GM23338 (cell line): ENCODE measurements around the gene RNF214. TPM values are rescaled to one million over a fixed set of nuclear protein-coding genes. Genes with fewer than 3 reads are reported as not detected.

ENCODE experiments used
- ATAC-seq: fragments of 200-7000 bp; cut with Tn5 transposase; 3 replicates; pipeline ENCODE4 v1.9.1; 2020
- DNase-seq: peaks from one replicate; pipeline ENCODE4 v3.0.0-alpha.2; 2015; ENCODE audit warnings: low spot score
- H2AFZ ChIP-seq: fragments of 200-600 bp; sonication (generic); 2 replicates; pipeline ENCODE4 v1.8.0; 2016; ENCODE audit warnings: antibody characterized with exemption, mild to moderate bottlenecking, moderate library complexity
- H3F3A ChIP-seq: fragments of 200-600 bp; sonication (generic); replicated peaks from 2 replicates; pipeline ENCODE4 v1.8.0; 2017; ENCODE audit warnings: antibody characterized with exemption, mixed run types, low read depth
- H3K27ac ChIP-seq: fragments of 200-600 bp; sonication (generic); 2 replicates; pipeline ENCODE4 v1.6.1; 2016; ENCODE audit warnings: low read depth
- H3K27me3 ChIP-seq: fragments of 200-600 bp; sonication (generic); 2 replicates; pipeline ENCODE4 v1.8.0; 2016; ENCODE audit warnings: mild to moderate bottlenecking, mixed run types, moderate library complexity; ENCODE audit not compliant: insufficient read depth
- H3K36me3 ChIP-seq: fragments of 200-600 bp; sonication (generic); 2 replicates; pipeline ENCODE4 v1.8.0; 2016; ENCODE audit warnings: mild to moderate bottlenecking; ENCODE audit not compliant: insufficient read depth
- H3K4me1 ChIP-seq: fragments of 200-600 bp; sonication (generic); 2 replicates; pipeline ENCODE4 v1.8.0; 2016; ENCODE audit warnings: mild to moderate bottlenecking, moderate library complexity; ENCODE audit not compliant: insufficient read depth
- H3K4me2 ChIP-seq: fragments of 200-600 bp; sonication (generic); 2 replicates; pipeline ENCODE4 v1.7.1; 2017; ENCODE audit warnings: mixed run types
- H3K4me3 ChIP-seq: fragments of 200-600 bp; sonication (generic); 2 replicates; pipeline ENCODE4 v1.6.1; 2016; ENCODE audit warnings: mixed run types
- H3K79me2 ChIP-seq: fragments of 200-600 bp; sonication (generic); replicated peaks from 2 replicates; pipeline ENCODE4 v1.8.0; 2017; ENCODE audit warnings: mild to moderate bottlenecking; ENCODE audit not compliant: insufficient read depth
- H3K9me2 ChIP-seq: fragments of 200-600 bp; sonication (generic); 2 replicates; pipeline ENCODE4 v1.8.0; 2017; ENCODE audit not compliant: insufficient read depth
- H4K20me1 ChIP-seq: fragments of 200-600 bp; sonication (generic); replicated peaks from 2 replicates; pipeline ENCODE4 v1.8.0; 2017; ENCODE audit warnings: mild to moderate bottlenecking; ENCODE audit not compliant: insufficient read depth
- H3K27ac Mint-ChIP-seq: 2 replicates; pipeline ENCODE4 v1.8.0; 2020; ENCODE audit warnings: inconsistent platforms, mild to moderate bottlenecking, moderate library complexity, mixed read lengths
- H3K27me3 Mint-ChIP-seq: 3 replicates; pipeline ENCODE4 v1.8.0; 2022; ENCODE audit warnings: low read depth, mild to moderate bottlenecking, moderate library complexity, mixed read lengths, inconsistent platforms; ENCODE audit not compliant: insufficient read depth, poor library complexity
- H3K36me3 Mint-ChIP-seq: 3 replicates; pipeline ENCODE4 v1.8.0; 2021; ENCODE audit warnings: low read depth, mild to moderate bottlenecking, inconsistent platforms, moderate library complexity, mixed read lengths
- H3K4me1 Mint-ChIP-seq: 3 replicates; pipeline ENCODE4 v1.8.0; 2020; ENCODE audit warnings: mild to moderate bottlenecking, inconsistent platforms, mixed read lengths
- H3K4me3 Mint-ChIP-seq: 3 replicates; pipeline ENCODE4 v1.8.0; 2021; ENCODE audit warnings: moderate library complexity, mild to moderate bottlenecking, inconsistent platforms, mixed read lengths
- H3K9me3 Mint-ChIP-seq: 3 replicates; pipeline ENCODE4 v1.8.0; 2020; ENCODE audit warnings: moderate library complexity, mild to moderate bottlenecking, inconsistent platforms, mixed read lengths
- CREB1 ChIP-seq: fragments of 250-450 bp; sonication (Bioruptor Pico); IDR thresholded peaks from 2 replicates; pipeline ENCODE4 v1.5.0; 2020; ENCODE audit warnings: low read depth, mild to moderate bottlenecking, moderate library complexity
- ETS1 ChIP-seq: IDR thresholded peaks from 2 replicates; pipeline ENCODE4 v1.6.1; 2016; ENCODE audit warnings: antibody characterized with exemption
- EZH2 ChIP-seq: fragments of 200-600 bp; sonication (generic); IDR thresholded peaks from one replicate; pipeline ENCODE4 v1.8.0; 2017; ENCODE audit warnings: antibody characterized with exemption, mild to moderate bottlenecking, low read depth; ENCODE audit not compliant: unreplicated experiment
- EZH2phosphoT487 ChIP-seq: fragments of 200-600 bp; sonication (generic); IDR thresholded peaks from one replicate; pipeline ENCODE4 v1.8.1; 2018; ENCODE audit warnings: antibody characterized with exemption; ENCODE audit not compliant: unreplicated experiment
- JUNB ChIP-seq: IDR thresholded peaks from one replicate; pipeline ENCODE4 v1.6.1; 2016; ENCODE audit warnings: antibody characterized with exemption; ENCODE audit not compliant: unreplicated experiment
- NANOG ChIP-seq: IDR thresholded peaks from 2 replicates; pipeline ENCODE4 v1.6.1; 2016; ENCODE audit warnings: antibody characterized with exemption, borderline replicate concordance
- STAT1 ChIP-seq: IDR thresholded peaks from one replicate; pipeline ENCODE4 v1.6.1; 2016; ENCODE audit warnings: antibody characterized with exemption; ENCODE audit not compliant: unreplicated experiment
- ZNF114 ChIP-seq: fragments of 250-450 bp; sonication (Bioruptor Pico); IDR thresholded peaks from 2 replicates; pipeline ENCODE4 v1.5.0; 2020; ENCODE audit warnings: mild to moderate bottlenecking, moderate library complexity
- ZNF331 ChIP-seq: fragments of 250-450 bp; sonication (Bioruptor Pico); IDR thresholded peaks from 2 replicates; pipeline ENCODE4 v1.5.0; 2020; ENCODE audit warnings: low read depth, mild to moderate bottlenecking, moderate library complexity
- polyA plus RNA-seq: library from polyadenylated mRNA; unstranded; fragments of >200 nt; fragmentation: Nextera tagmentation; extraction: Ambion mirVana; gene quantifications from 2 replicates; pipeline ENCODE4 v1.2.1, GENCODE V29; 2016
- total RNA-seq: library from RNA; depleted of rRNA; stranded (reverse); fragments of >200 nt; shearing (Covaris generic); gene quantifications from 2 replicates; pipeline ENCODE4 v1.2.3, GENCODE V29; 2014
- TF ChIP-seq, protein P1 (sequence below), 2 experiments: fragments of 200-600 bp in 1 of 2; sonication (generic) in 1 of 2; conservative IDR thresholded peaks; 2 replicates each; pipeline versions ENCODE4 v1.5.1 to v1.6.1; 2016 to 2017; ENCODE audit warnings: antibody characterized with exemption in 2 of 2, low read depth in 2 of 2, mild to moderate bottlenecking in 2 of 2, moderate library complexity in 1 of 2
- TF ChIP-seq, protein P2 (sequence below): IDR thresholded peaks from one replicate; pipeline ENCODE4 v1.6.1; 2018; ENCODE audit warnings: antibody characterized with exemption; ENCODE audit not compliant: unreplicated experiment

The RNF214 gene
- total and polyA plus RNA-seq, 2 experiments from 2014 or later = 19.4 to 28.4 TPM

- Histone ChIP-seq H3K27ac (no peak overlapping the region), H4K20me1 (peaks cover 11% of the 10 kb centered on the region; the same call in 1 of the 2 replicates), H3F3A (no peaks in the 10 kb centered on the region), H2AFZ (no peak overlapping the region), H3K79me2 (no peaks in the 10 kb centered on the region), H3K4me2 (no peak overlapping the region), H3K36me3 (no peaks in the 10 kb centered on the region), H3K9me2 (no peaks in the 10 kb centered on the region), H3K4me3 (no peak overlapping the region), H3K4me1 (no peaks in the 10 kb centered on the region), H3K27me3 (peaks cover under 1% of the 10 kb centered on the region; the same call in 1 of the 2 replicates)
- peak; percentile 59 for DNase-seq
- Mint-ChIP-seq H3K4me3 (no peak overlapping the region), H3K27me3 (no peaks in the 10 kb centered on the region), H3K27ac (peak overlapping the region; percentile 77), H3K4me1 (peaks cover 7% of the 10 kb centered on the region), H3K9me3 (no peaks in the 10 kb centered on the region), H3K36me3 (peaks cover 3% of the 10 kb centered on the region; the same call in 1 of the 3 replicates)
- ATAC-seq = peak; percentile 65; the same call in 2 of the 3 replicates
- TF ChIP-seq STAT1 (no peak), CREB1 (CRISPR knock-in tag) (0 out of 2 replicates have a peak, but pooled peaks have one; percentile 15), ZNF331 (CRISPR knock-in tag) (no peak), NANOG (no peak)
Measured at GRCh38 chr11:117273550-117274289, 41.2 kb downstream of the RNF214 start.

- Histone ChIP-seq H3K27ac (no peak overlapping the region), H3K4me1 (no peaks in the 10 kb centered on the region), H3K27me3 (no peaks in the 10 kb centered on the region), H3K4me2 (no peak overlapping the region), H3K79me2 (no peaks in the 10 kb centered on the region), H2AFZ (no peak overlapping the region), H3K9me2 (no peaks in the 10 kb centered on the region), H3K4me3 (no peak overlapping the region), H3K36me3 (0 out of 2 replicates have a peak, but pooled peaks cover 12% of the 10 kb centered on the region), H4K20me1 (0 out of 2 replicates have a peak, but pooled peaks cover 4% of the 10 kb centered on the region), H3F3A (no peaks in the 10 kb centered on the region)
- Mint-ChIP-seq H3K27me3 (no peaks in the 10 kb centered on the region), H3K4me1 (peaks cover 6% of the 10 kb centered on the region), H3K27ac (no peak overlapping the region), H3K9me3 (no peaks in the 10 kb centered on the region), H3K4me3 (no peak overlapping the region), H3K36me3 (peaks cover 27% of the 10 kb centered on the region)
- TF ChIP-seq JUNB (no peak), ZNF331 (CRISPR knock-in tag) (no peak), ETS1 (no peak), STAT1 (no peak), EZH2 (no peak), CREB1 (CRISPR knock-in tag) (no peak), ZNF114 (CRISPR knock-in tag) (no peak), EZH2phosphoT487 (no peak)
- TF ChIP-seq, protein P1, sequence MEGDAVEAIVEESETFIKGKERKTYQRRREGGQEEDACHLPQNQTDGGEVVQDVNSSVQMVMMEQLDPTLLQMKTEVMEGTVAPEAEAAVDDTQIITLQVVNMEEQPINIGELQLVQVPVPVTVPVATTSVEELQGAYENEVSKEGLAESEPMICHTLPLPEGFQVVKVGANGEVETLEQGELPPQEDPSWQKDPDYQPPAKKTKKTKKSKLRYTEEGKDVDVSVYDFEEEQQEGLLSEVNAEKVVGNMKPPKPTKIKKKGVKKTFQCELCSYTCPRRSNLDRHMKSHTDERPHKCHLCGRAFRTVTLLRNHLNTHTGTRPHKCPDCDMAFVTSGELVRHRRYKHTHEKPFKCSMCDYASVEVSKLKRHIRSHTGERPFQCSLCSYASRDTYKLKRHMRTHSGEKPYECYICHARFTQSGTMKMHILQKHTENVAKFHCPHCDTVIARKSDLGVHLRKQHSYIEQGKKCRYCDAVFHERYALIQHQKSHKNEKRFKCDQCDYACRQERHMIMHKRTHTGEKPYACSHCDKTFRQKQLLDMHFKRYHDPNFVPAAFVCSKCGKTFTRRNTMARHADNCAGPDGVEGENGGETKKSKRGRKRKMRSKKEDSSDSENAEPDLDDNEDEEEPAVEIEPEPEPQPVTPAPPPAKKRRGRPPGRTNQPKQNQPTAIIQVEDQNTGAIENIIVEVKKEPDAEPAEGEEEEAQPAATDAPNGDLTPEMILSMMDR (conservative IDR thresholded peaks at IDR 0.05; ENCODE audit: low read depth in 2 of 2) = no peak
- TF ChIP-seq, protein P2, sequence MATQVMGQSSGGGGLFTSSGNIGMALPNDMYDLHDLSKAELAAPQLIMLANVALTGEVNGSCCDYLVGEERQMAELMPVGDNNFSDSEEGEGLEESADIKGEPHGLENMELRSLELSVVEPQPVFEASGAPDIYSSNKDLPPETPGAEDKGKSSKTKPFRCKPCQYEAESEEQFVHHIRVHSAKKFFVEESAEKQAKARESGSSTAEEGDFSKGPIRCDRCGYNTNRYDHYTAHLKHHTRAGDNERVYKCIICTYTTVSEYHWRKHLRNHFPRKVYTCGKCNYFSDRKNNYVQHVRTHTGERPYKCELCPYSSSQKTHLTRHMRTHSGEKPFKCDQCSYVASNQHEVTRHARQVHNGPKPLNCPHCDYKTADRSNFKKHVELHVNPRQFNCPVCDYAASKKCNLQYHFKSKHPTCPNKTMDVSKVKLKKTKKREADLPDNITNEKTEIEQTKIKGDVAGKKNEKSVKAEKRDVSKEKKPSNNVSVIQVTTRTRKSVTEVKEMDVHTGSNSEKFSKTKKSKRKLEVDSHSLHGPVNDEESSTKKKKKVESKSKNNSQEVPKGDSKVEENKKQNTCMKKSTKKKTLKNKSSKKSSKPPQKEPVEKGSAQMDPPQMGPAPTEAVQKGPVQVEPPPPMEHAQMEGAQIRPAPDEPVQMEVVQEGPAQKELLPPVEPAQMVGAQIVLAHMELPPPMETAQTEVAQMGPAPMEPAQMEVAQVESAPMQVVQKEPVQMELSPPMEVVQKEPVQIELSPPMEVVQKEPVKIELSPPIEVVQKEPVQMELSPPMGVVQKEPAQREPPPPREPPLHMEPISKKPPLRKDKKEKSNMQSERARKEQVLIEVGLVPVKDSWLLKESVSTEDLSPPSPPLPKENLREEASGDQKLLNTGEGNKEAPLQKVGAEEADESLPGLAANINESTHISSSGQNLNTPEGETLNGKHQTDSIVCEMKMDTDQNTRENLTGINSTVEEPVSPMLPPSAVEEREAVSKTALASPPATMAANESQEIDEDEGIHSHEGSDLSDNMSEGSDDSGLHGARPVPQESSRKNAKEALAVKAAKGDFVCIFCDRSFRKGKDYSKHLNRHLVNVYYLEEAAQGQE = no peak
- ATAC-seq = no peak
- no peak for DNase-seq
Measured at GRCh38 chr11:117278347-117278746, 45.9 kb downstream of the RNF214 start.
